Osteocyte (in vitro differentiated cells): ENCODE data around the gene CFL1. TPM values are rescaled to one million over a fixed set of nuclear protein-coding genes. Genes with fewer than 3 reads are reported as not detected.

Experiments used
- DNase-seq: peaks from one replicate; pipeline ENCODE4 v3.0.0; 2021; ENCODE audit warnings: mixed read lengths; ENCODE audit not compliant: unreplicated experiment; ENCODE audit errors: extremely low spot score
- H3K27ac Mint-ChIP-seq: one replicate; pipeline ENCODE4 v1.8.0; 2021; ENCODE audit warnings: mild to moderate bottlenecking, mixed read lengths; ENCODE audit not compliant: unreplicated experiment
- H3K27me3 Mint-ChIP-seq: one replicate; pipeline ENCODE4 v1.8.0; 2021; ENCODE audit warnings: mixed read lengths; ENCODE audit not compliant: unreplicated experiment
- H3K36me3 Mint-ChIP-seq: one replicate; pipeline ENCODE4 v1.8.0; 2021; ENCODE audit warnings: mixed read lengths; ENCODE audit not compliant: unreplicated experiment
- H3K4me1 Mint-ChIP-seq: one replicate; pipeline ENCODE4 v1.8.0; 2021; ENCODE audit warnings: mixed read lengths; ENCODE audit not compliant: unreplicated experiment
- H3K4me3 Mint-ChIP-seq: one replicate; pipeline ENCODE4 v1.8.0; 2021; ENCODE audit warnings: mild to moderate bottlenecking, moderate library complexity, mixed read lengths; ENCODE audit not compliant: unreplicated experiment
- H3K9me3 Mint-ChIP-seq: one replicate; pipeline ENCODE4 v1.8.0; 2021; ENCODE audit warnings: mixed read lengths; ENCODE audit not compliant: unreplicated experiment
- CTCF ChIP-seq: fragments of 200-600 bp; sonication (generic); IDR thresholded peaks from 2 replicates; pipeline ENCODE4 v1.5.0; 2021; ENCODE audit warnings: antibody characterized with exemption, mild to moderate bottlenecking, moderate library complexity
- total RNA-seq: library from RNA; stranded (reverse); gene quantifications from 2 replicates; pipeline ENCODE4 v1.2.1, GENCODE V29; 2021

CFL1 gene
- total RNA-seq, 1 donor from 2014 or later = 946 TPM

- no peak for TF ChIP-seq CTCF
- Mint-ChIP-seq H3K36me3 (peaks cover 17% of the 10 kb centered on the region), H3K27me3 (no peaks in the 10 kb centered on the region), H3K4me3 (peak overlapping the region; percentile 89), H3K9me3 (no peaks in the 10 kb centered on the region), H3K27ac (peak overlapping the region; percentile 60), H3K4me1 (peaks cover 37% of the 10 kb centered on the region)
- no peak for DNase-seq
Observed at GRCh38 chr11:65862191-65862735, 4.3 kb upstream of the CFL1 start.

- no peak for TF ChIP-seq CTCF
- peak overlapping the region; percentile 89 for H3K4me3 Mint-ChIP-seq
- H3K4me1 Mint-ChIP-seq = peaks cover 37% of the 10 kb centered on the region
- H3K36me3 Mint-ChIP-seq = peaks cover 16% of the 10 kb centered on the region
- no peaks in the 10 kb centered on the region for H3K9me3 Mint-ChIP-seq
- no peak for DNase-seq
- H3K27me3 Mint-ChIP-seq = no peaks in the 10 kb centered on the region
- H3K27ac Mint-ChIP-seq = peak overlapping the region; percentile 97
Observed at GRCh38 chr11:65861533-65862183, 3.7 kb upstream of the CFL1 start.

GRCh38 chr11:65861165-65861505, 3.2 kb upstream of the CFL1 start:
- H3K9me3 Mint-ChIP-seq = no peaks in the 10 kb centered on the region
- H3K4me1 Mint-ChIP-seq = peaks cover 42% of the 10 kb centered on the region
- TF ChIP-seq CTCF = no peak
- peaks cover 21% of the 10 kb centered on the region for H3K36me3 Mint-ChIP-seq
- no peaks in the 10 kb centered on the region for H3K27me3 Mint-ChIP-seq
- peak overlapping the region; percentile 97 for H3K27ac Mint-ChIP-seq
- H3K4me3 Mint-ChIP-seq = peak overlapping the region; percentile 89
- no peak for DNase-seq

- Mint-ChIP-seq H3K9me3 (no peaks in the 10 kb centered on the region), H3K4me1 (peaks cover 49% of the 10 kb centered on the region), H3K36me3 (peaks cover 26% of the 10 kb centered on the region), H3K4me3 (peak within 1 kb of the TSS; percentile 89), H3K27me3 (no peaks in the 10 kb centered on the region), H3K27ac (peak within 1 kb of the TSS; percentile 97)
- peak; percentile 98 for DNase-seq
- TF ChIP-seq CTCF = peak; percentile 96
Observed at GRCh38 chr11:65860278-65861164, 2.5 kb upstream of the CFL1 start, which contains the start of gene MUS81. Gene MUS81, plus strand, starts transcription at chr11:65860433. Its CDS starts 321 bp downstream, at chr11:65860754.

GRCh38 chr11:65859812-65860277, 1.9 kb upstream of the CFL1 start:
- peak overlapping the region; percentile 97 for H3K27ac Mint-ChIP-seq
- H3K27me3 Mint-ChIP-seq = no peaks in the 10 kb centered on the region
- H3K9me3 Mint-ChIP-seq = no peaks in the 10 kb centered on the region
- H3K4me1 Mint-ChIP-seq = peaks cover 53% of the 10 kb centered on the region
- H3K4me3 Mint-ChIP-seq = peak overlapping the region; percentile 89
- DNase-seq = no peak
- H3K36me3 Mint-ChIP-seq = peaks cover 26% of the 10 kb centered on the region
- TF ChIP-seq CTCF = no peak
